Nephron progenitor cell (in vitro differentiated cells): ENCODE results near the gene CFAP57.

Experiments used
- DNase-seq: peaks from one replicate; pipeline ENCODE4 v3.0.0; 2021
- H3K27ac Mint-ChIP-seq: 2 replicates; pipeline ENCODE4 v1.8.0; 2021; ENCODE audit warnings: mild to moderate bottlenecking, moderate library complexity, mixed read lengths
- H3K27me3 Mint-ChIP-seq: 2 replicates; pipeline ENCODE4 v1.8.0; 2021; ENCODE audit warnings: mild to moderate bottlenecking, low read depth, mixed read lengths; ENCODE audit not compliant: poor library complexity
- H3K36me3 Mint-ChIP-seq: 2 replicates; pipeline ENCODE4 v1.8.0; 2021; ENCODE audit warnings: low read depth, mixed read lengths
- H3K4me1 Mint-ChIP-seq: 2 replicates; pipeline ENCODE4 v1.8.0; 2021; ENCODE audit warnings: mixed read lengths
- H3K4me3 Mint-ChIP-seq: 2 replicates; pipeline ENCODE4 v1.8.0; 2021; ENCODE audit warnings: mild to moderate bottlenecking, moderate library complexity, mixed read lengths
- H3K9me3 Mint-ChIP-seq: 2 replicates; pipeline ENCODE4 v1.8.0; 2021; ENCODE audit warnings: mild to moderate bottlenecking, moderate library complexity, mixed read lengths
- CTCF ChIP-seq: fragments of 200-600 bp; sonication (generic); IDR thresholded peaks from 2 replicates; pipeline ENCODE4 v1.5.0; 2021; ENCODE audit warnings: antibody characterized with exemption

The CFAP57 gene

GRCh38 chr1:43247256-43247921 is 75.3 kb downstream of the CFAP57 start:
- DNase-seq: no peak
- no peaks in the 10 kb centered on the region for H3K36me3 Mint-ChIP-seq
- no peak for TF ChIP-seq CTCF
- H3K4me3 Mint-ChIP-seq: no peak overlapping the region
- no peaks in the 10 kb centered on the region for H3K4me1 Mint-ChIP-seq
- peaks cover 60% of the 10 kb centered on the region for H3K9me3 Mint-ChIP-seq
- peaks cover 26% of the 10 kb centered on the region for H3K27me3 Mint-ChIP-seq
- H3K27ac Mint-ChIP-seq: no peak overlapping the region

- H3K27ac Mint-ChIP-seq: no peak overlapping the region
- H3K9me3 Mint-ChIP-seq: peaks cover 53% of the 10 kb centered on the region
- H3K36me3 Mint-ChIP-seq: no peaks in the 10 kb centered on the region
- no peak for DNase-seq
- H3K27me3 Mint-ChIP-seq: peaks cover 29% of the 10 kb centered on the region
- TF ChIP-seq CTCF: no peak
- H3K4me3 Mint-ChIP-seq: no peak overlapping the region
- no peaks in the 10 kb centered on the region for H3K4me1 Mint-ChIP-seq
These were observed 78.2 kb downstream of the CFAP57 start for GRCh38 chr1:43250351-43250761.

GRCh38 chr1:43251024-43251423 is 78.9 kb downstream of the CFAP57 start:
- H3K27me3 Mint-ChIP-seq: peaks cover 29% of the 10 kb centered on the region
- peaks cover 48% of the 10 kb centered on the region for H3K9me3 Mint-ChIP-seq
- no peak for DNase-seq
- H3K4me1 Mint-ChIP-seq: no peaks in the 10 kb centered on the region
- H3K27ac Mint-ChIP-seq: no peak overlapping the region
- H3K4me3 Mint-ChIP-seq: no peak overlapping the region
- TF ChIP-seq CTCF: no peak
- no peaks in the 10 kb centered on the region for H3K36me3 Mint-ChIP-seq

GRCh38 chr1:43252225-43252624 is 80.1 kb downstream of the CFAP57 start:
- H3K9me3 Mint-ChIP-seq: peaks cover 45% of the 10 kb centered on the region
- no peaks in the 10 kb centered on the region for H3K36me3 Mint-ChIP-seq
- no peak for TF ChIP-seq CTCF
- no peak for DNase-seq
- H3K27me3 Mint-ChIP-seq: peaks cover 30% of the 10 kb centered on the region
- no peak overlapping the region for H3K4me3 Mint-ChIP-seq
- no peaks in the 10 kb centered on the region for H3K4me1 Mint-ChIP-seq
- H3K27ac Mint-ChIP-seq: no peak overlapping the region

- Mint-ChIP-seq H3K36me3 (no peaks in the 10 kb centered on the region), H3K27ac (no peak overlapping the region), H3K27me3 (peaks cover 39% of the 10 kb centered on the region), H3K9me3 (peaks cover 44% of the 10 kb centered on the region), H3K4me1 (no peaks in the 10 kb centered on the region), H3K4me3 (no peak overlapping the region)
- TF ChIP-seq CTCF: no peak
- no peak for DNase-seq
These were observed 81.0 kb downstream of the CFAP57 start for GRCh38 chr1:43253173-43253572.

GRCh38 chr1:43253876-43254275 is 81.7 kb downstream of the CFAP57 start:
- TF ChIP-seq CTCF: no peak
- DNase-seq: no peak
- Mint-ChIP-seq H3K9me3 (peaks cover 47% of the 10 kb centered on the region), H3K4me3 (no peak overlapping the region), H3K36me3 (no peaks in the 10 kb centered on the region), H3K27ac (no peak overlapping the region), H3K27me3 (peaks cover 42% of the 10 kb centered on the region), H3K4me1 (no peaks in the 10 kb centered on the region)
